WTC11 (cell line): Measurements from ENCODE around the gene ID3. TPM values are rescaled to one million over a fixed set of nuclear protein-coding genes. Genes with fewer than 3 reads are reported as not detected.

Experiments
- FOXJ3 ChIP-seq: sonication (generic); formaldehyde crosslinking; IDR thresholded peaks from 2 replicates; pipeline ENCODE4 v1.9.0; 2021; ENCODE audit warnings: missing genetic modification reagents, mild to moderate bottlenecking, borderline replicate concordance
- FOXK1 ChIP-seq: sonication (generic); formaldehyde crosslinking; IDR thresholded peaks from 2 replicates; pipeline ENCODE4 v1.8.0; 2022; ENCODE audit warnings: mild to moderate bottlenecking, moderate library complexity, missing genetic modification reagents
- MYBL2 ChIP-seq: sonication (generic); formaldehyde crosslinking; IDR thresholded peaks from 2 replicates; pipeline ENCODE4 v1.8.1; 2023; ENCODE audit warnings: mild to moderate bottlenecking, moderate library complexity, missing genetic modification reagents
- NFYB ChIP-seq: sonication (generic); formaldehyde crosslinking; conservative IDR thresholded peaks from 2 replicates; pipeline ENCODE4 v1.8.0; 2022; ENCODE audit warnings: low read depth, missing genetic modification reagents
- NR1H2 ChIP-seq: sonication (generic); formaldehyde crosslinking; IDR thresholded peaks from 2 replicates; pipeline ENCODE4 v1.9.0; 2021; ENCODE audit warnings: mild to moderate bottlenecking, moderate library complexity, missing genetic modification reagents
- RELA ChIP-seq: sonication (generic); formaldehyde crosslinking; IDR thresholded peaks from 2 replicates; pipeline ENCODE4 v1.8.1; 2022; ENCODE audit warnings: missing genetic modification reagents, mild to moderate bottlenecking, borderline replicate concordance
- SMAD4 ChIP-seq: sonication (generic); formaldehyde crosslinking; IDR thresholded peaks from 2 replicates; pipeline ENCODE4 v1.8.0; 2022; ENCODE audit warnings: mild to moderate bottlenecking, missing genetic modification reagents
- SP1 ChIP-seq: sonication (generic); formaldehyde crosslinking; conservative IDR thresholded peaks from 2 replicates; pipeline ENCODE4 v1.8.1; 2022; ENCODE audit warnings: missing genetic modification reagents
- ZNF232 ChIP-seq: sonication (generic); formaldehyde crosslinking; IDR thresholded peaks from 2 replicates; pipeline ENCODE4 v1.8.0; 2022; ENCODE audit warnings: mild to moderate bottlenecking, missing genetic modification reagents
- ZNF317 ChIP-seq: sonication (generic); formaldehyde crosslinking; IDR thresholded peaks from 2 replicates; pipeline ENCODE4 v1.8.1; 2023; ENCODE audit warnings: low read depth, mild to moderate bottlenecking, moderate library complexity, missing genetic modification reagents, borderline replicate concordance
- ZNF423 ChIP-seq: fragments of 250-450 bp; sonication (Bioruptor Pico); IDR thresholded peaks from 2 replicates; pipeline ENCODE4 v2.1.2; 2022; ENCODE audit warnings: mild to moderate bottlenecking, moderate library complexity
- total RNA-seq: library from RNA; stranded (reverse); gene quantifications from 3 replicates; pipeline ENCODE4 v1.2.3, GENCODE V29; 2021
- TF ChIP-seq, protein P1 (sequence below): sonication (generic); formaldehyde crosslinking; IDR thresholded peaks from 2 replicates; pipeline ENCODE4 v1.8.1; 2023; ENCODE audit warnings: mild to moderate bottlenecking, moderate library complexity, missing genetic modification reagents
- TF ChIP-seq, protein P2 (sequence below): sonication (generic); formaldehyde crosslinking; IDR thresholded peaks from 2 replicates; pipeline ENCODE4 v1.8.0; 2022; ENCODE audit warnings: mild to moderate bottlenecking, missing genetic modification reagents
- TF ChIP-seq, protein P3 (sequence below): sonication (generic); formaldehyde crosslinking; IDR thresholded peaks from 2 replicates; pipeline ENCODE4 v1.8.1; 2022; ENCODE audit warnings: mild to moderate bottlenecking, moderate library complexity, missing genetic modification reagents
- TF ChIP-seq, protein P4 (sequence below): sonication (generic); formaldehyde crosslinking; IDR thresholded peaks from 2 replicates; pipeline ENCODE4 v1.8.1; 2022; ENCODE audit warnings: low read depth, mild to moderate bottlenecking, moderate library complexity, missing genetic modification reagents, borderline replicate concordance
- TF ChIP-seq, protein P5 (sequence below): sonication (generic); formaldehyde crosslinking; IDR thresholded peaks from 2 replicates; pipeline ENCODE4 v1.8.0; 2023; ENCODE audit warnings: missing genetic modification reagents, mild to moderate bottlenecking, borderline replicate concordance
- TF ChIP-seq, protein P6 (sequence below): sonication (generic); formaldehyde crosslinking; IDR thresholded peaks from 2 replicates; pipeline ENCODE4 v1.8.1; 2022; ENCODE audit warnings: mild to moderate bottlenecking, missing genetic modification reagents, moderate library complexity, borderline replicate concordance

ID3 gene
- total RNA-seq, 1 experiment from 2014 or later, result 168 TPM

DNA sequence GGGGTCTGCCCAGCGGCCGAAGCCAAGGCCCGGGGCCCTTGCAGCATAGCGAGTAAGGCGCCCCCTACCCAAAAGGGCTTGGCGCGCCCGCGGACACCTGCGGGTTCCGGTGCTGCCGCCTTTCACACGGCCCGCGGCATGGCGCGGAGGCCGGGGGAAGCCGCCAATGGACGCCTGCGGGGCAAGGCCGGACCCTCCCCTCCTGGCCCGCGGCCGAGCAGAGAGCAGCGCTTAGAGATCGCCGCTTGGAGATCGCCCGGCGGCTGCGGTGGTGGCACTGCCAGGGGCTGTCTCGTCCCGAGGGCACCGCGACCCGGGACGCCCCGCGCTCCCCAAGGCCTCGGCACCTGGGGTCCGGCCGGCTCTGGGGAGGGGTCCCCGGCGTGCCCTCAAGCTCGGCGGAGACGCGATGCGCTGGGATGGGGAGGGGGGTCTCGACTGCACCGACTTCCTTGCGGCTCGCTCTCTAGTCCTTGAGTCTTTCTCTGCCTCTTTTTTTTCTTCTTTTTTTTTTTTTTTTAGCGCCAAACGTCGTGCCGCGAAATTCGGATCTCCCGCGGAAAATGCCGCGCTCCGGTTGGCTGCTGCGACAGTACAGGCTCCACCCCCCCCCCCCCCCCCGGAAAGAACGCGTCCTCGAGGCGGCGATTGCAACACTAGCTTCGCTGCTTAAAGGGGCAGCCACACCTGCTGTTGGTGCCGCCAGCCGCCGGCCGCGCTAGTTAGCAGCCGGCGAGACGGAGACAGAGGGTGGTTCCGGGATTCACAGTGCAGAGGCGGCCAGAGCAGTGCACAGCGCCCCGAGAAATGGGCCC lies 28.3 kb downstream of the ID3 start, which contains the start of gene E2F2 (continued):
- TF ChIP-seq, protein P1, sequence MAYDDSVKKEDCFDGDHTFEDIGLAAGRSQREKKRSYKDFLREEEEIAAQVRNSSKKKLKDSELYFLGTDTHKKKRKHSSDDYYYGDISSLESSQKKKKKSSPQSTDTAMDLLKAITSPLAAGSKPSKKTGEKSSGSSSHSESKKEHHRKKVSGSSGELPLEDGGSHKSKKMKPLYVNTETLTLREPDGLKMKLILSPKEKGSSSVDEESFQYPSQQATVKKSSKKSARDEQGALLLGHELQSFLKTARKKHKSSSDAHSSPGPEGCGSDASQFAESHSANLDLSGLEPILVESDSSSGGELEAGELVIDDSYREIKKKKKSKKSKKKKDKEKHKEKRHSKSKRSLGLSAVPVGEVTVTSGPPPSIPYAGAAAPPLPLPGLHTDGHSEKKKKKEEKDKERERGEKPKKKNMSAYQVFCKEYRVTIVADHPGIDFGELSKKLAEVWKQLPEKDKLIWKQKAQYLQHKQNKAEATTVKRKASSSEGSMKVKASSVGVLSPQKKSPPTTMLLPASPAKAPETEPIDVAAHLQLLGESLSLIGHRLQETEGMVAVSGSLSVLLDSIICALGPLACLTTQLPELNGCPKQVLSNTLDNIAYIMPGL, result peak; percentile 62; the same call in 1 of the 2 replicates
- TF ChIP-seq ZNF423 (CRISPR knock-in tag) (no peak), ZNF232 (no peak), SMAD4 (CRISPR knock-in tag) (no peak), MYBL2 (peak; percentile 40; the same call in 1 of the 2 replicates), NR1H2 (CRISPR knock-in tag) (0 out of 2 replicates have a peak, but pooled peaks have one; percentile 27), FOXJ3 (no peak), NFYB (no peak), RELA (CRISPR knock-in tag) (0 out of 2 replicates have a peak, but pooled peaks have one; percentile 31), FOXK1 (CRISPR knock-in tag) (peak; percentile 67; the same call in 1 of the 2 replicates), SP1 (CRISPR knock-in tag) (peak; percentile 42; the same call in 1 of the 2 replicates), ZNF317 (no peak)
- TF ChIP-seq, protein P2, sequence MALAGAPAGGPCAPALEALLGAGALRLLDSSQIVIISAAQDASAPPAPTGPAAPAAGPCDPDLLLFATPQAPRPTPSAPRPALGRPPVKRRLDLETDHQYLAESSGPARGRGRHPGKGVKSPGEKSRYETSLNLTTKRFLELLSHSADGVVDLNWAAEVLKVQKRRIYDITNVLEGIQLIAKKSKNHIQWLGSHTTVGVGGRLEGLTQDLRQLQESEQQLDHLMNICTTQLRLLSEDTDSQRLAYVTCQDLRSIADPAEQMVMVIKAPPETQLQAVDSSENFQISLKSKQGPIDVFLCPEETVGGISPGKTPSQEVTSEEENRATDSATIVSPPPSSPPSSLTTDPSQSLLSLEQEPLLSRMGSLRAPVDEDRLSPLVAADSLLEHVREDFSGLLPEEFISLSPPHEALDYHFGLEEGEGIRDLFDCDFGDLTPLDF (CRISPR knock-in tag), result 0 out of 2 replicates have a peak, but pooled peaks have one; percentile 15
- TF ChIP-seq, protein P3, sequence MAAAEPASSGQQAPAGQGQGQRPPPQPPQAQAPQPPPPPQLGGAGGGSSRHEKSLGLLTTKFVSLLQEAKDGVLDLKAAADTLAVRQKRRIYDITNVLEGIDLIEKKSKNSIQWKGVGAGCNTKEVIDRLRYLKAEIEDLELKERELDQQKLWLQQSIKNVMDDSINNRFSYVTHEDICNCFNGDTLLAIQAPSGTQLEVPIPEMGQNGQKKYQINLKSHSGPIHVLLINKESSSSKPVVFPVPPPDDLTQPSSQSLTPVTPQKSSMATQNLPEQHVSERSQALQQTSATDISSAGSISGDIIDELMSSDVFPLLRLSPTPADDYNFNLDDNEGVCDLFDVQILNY (CRISPR knock-in tag), result peak; percentile 91; the same call in 1 of the 2 replicates
- TF ChIP-seq, protein P4, sequence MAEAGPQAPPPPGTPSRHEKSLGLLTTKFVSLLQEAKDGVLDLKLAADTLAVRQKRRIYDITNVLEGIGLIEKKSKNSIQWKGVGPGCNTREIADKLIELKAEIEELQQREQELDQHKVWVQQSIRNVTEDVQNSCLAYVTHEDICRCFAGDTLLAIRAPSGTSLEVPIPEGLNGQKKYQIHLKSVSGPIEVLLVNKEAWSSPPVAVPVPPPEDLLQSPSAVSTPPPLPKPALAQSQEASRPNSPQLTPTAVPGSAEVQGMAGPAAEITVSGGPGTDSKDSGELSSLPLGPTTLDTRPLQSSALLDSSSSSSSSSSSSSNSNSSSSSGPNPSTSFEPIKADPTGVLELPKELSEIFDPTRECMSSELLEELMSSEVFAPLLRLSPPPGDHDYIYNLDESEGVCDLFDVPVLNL (CRISPR knock-in tag), result peak; percentile 85
- TF ChIP-seq, protein P5, sequence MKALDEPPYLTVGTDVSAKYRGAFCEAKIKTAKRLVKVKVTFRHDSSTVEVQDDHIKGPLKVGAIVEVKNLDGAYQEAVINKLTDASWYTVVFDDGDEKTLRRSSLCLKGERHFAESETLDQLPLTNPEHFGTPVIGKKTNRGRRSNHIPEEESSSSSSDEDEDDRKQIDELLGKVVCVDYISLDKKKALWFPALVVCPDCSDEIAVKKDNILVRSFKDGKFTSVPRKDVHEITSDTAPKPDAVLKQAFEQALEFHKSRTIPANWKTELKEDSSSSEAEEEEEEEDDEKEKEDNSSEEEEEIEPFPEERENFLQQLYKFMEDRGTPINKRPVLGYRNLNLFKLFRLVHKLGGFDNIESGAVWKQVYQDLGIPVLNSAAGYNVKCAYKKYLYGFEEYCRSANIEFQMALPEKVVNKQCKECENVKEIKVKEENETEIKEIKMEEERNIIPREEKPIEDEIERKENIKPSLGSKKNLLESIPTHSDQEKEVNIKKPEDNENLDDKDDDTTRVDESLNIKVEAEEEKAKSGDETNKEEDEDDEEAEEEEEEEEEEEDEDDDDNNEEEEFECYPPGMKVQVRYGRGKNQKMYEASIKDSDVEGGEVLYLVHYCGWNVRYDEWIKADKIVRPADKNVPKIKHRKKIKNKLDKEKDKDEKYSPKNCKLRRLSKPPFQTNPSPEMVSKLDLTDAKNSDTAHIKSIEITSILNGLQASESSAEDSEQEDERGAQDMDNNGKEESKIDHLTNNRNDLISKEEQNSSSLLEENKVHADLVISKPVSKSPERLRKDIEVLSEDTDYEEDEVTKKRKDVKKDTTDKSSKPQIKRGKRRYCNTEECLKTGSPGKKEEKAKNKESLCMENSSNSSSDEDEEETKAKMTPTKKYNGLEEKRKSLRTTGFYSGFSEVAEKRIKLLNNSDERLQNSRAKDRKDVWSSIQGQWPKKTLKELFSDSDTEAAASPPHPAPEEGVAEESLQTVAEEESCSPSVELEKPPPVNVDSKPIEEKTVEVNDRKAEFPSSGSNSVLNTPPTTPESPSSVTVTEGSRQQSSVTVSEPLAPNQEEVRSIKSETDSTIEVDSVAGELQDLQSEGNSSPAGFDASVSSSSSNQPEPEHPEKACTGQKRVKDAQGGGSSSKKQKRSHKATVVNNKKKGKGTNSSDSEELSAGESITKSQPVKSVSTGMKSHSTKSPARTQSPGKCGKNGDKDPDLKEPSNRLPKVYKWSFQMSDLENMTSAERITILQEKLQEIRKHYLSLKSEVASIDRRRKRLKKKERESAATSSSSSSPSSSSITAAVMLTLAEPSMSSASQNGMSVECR, result peak; percentile 89
- TF ChIP-seq, protein P6, sequence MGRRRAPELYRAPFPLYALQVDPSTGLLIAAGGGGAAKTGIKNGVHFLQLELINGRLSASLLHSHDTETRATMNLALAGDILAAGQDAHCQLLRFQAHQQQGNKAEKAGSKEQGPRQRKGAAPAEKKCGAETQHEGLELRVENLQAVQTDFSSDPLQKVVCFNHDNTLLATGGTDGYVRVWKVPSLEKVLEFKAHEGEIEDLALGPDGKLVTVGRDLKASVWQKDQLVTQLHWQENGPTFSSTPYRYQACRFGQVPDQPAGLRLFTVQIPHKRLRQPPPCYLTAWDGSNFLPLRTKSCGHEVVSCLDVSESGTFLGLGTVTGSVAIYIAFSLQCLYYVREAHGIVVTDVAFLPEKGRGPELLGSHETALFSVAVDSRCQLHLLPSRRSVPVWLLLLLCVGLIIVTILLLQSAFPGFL (CRISPR knock-in tag), result 0 out of 2 replicates have a peak, but pooled peaks have one; percentile 29
